Glutamatergic neuron (in vitro differentiated cells): ENCODE data around the gene IP6K1. TPM values are rescaled to one million over a fixed set of nuclear protein-coding genes. Genes with fewer than 3 reads are reported as not detected.
A peak's percentile ranks its signal among the peaks of the same experiment; 100 is the strongest.

Experiments
- DNase-seq: peaks from one replicate; pipeline ENCODE4 v3.0.0; 2022
- H3K27ac Mint-ChIP-seq: one replicate; pipeline ENCODE4 v1.8.0; 2020; ENCODE audit warnings: mild to moderate bottlenecking, mixed read lengths, inconsistent platforms; ENCODE audit not compliant: unreplicated experiment
- H3K27me3 Mint-ChIP-seq: one replicate; pipeline ENCODE4 v1.8.0; 2020; ENCODE audit warnings: mild to moderate bottlenecking, moderate library complexity, mixed read lengths, inconsistent platforms; ENCODE audit not compliant: unreplicated experiment
- H3K36me3 Mint-ChIP-seq: one replicate; pipeline ENCODE4 v1.8.0; 2020; ENCODE audit warnings: mild to moderate bottlenecking, mixed read lengths, inconsistent platforms; ENCODE audit not compliant: unreplicated experiment
- H3K4me1 Mint-ChIP-seq: one replicate; pipeline ENCODE4 v1.8.0; 2020; ENCODE audit warnings: mild to moderate bottlenecking, low read depth, mixed read lengths, inconsistent platforms; ENCODE audit not compliant: unreplicated experiment
- H3K4me3 Mint-ChIP-seq: one replicate; pipeline ENCODE4 v1.8.0; 2020; ENCODE audit warnings: mild to moderate bottlenecking, mixed read lengths, inconsistent platforms; ENCODE audit not compliant: unreplicated experiment
- H3K9me3 Mint-ChIP-seq: one replicate; pipeline ENCODE4 v1.8.0; 2020; ENCODE audit warnings: mild to moderate bottlenecking, moderate library complexity, mixed read lengths, inconsistent platforms; ENCODE audit not compliant: unreplicated experiment
- CTCF ChIP-seq: fragments of 200-600 bp; sonication (generic); IDR thresholded peaks from one replicate; pipeline ENCODE4 v1.5.0; 2021; ENCODE audit not compliant: partially characterized antibody, unreplicated experiment
- microRNA-seq: library from miRNA; unstranded; fragments of <30 nt; microRNA quantifications from one replicate; pipeline ENCODE4, GENCODE V29; 2020; ENCODE audit not compliant: unreplicated experiment
- total RNA-seq: library from RNA; stranded (reverse); fragmentation: NEBNext Ultra II Directional; extraction: Animal tissue kit (Norgen Biotek cat#: 25700); gene quantifications from one replicate; pipeline ENCODE4 v1.2.1, GENCODE V29; 2021; ENCODE audit not compliant: unreplicated experiment

The IP6K1 gene
- total RNA-seq, 1 donor from 2014 or later = 44.6 TPM

GRCh38 chr3:49674497-49674983 is 111.8 kb downstream of the IP6K1 start:
- Mint-ChIP-seq H3K36me3 (no peaks in the 10 kb centered on the region), H3K9me3 (peaks cover 14% of the 10 kb centered on the region), H3K27me3 (peaks cover 12% of the 10 kb centered on the region), H3K4me1 (peaks cover 7% of the 10 kb centered on the region), H3K27ac (peak overlapping the region; percentile 17), H3K4me3 (peak overlapping the region; percentile 83)
- TF ChIP-seq CTCF = no peak
- DNase-seq = no peak

Small RNAs within 50 kb of the gene (microRNA-seq; reads per million reads assigned to microRNA genes)
- not detected for gene MIR5193

Other genes with a start within 250 kb of the IP6K1 start
- 46.9 TPM for gene BSN, start 232.1 kb downstream of the IP6K1 start, total RNA-seq
- 119 TPM for gene APEH, start 112.2 kb downstream of the IP6K1 start, total RNA-seq
- 23.4 TPM for gene MST1, start 97.1 kb downstream of the IP6K1 start, total RNA-seq
- gene RNF123, start 97.0 kb downstream of the IP6K1 start, total RNA-seq = 56.6 TPM
- gene AMIGO3, start 66.9 kb downstream of the IP6K1 start, total RNA-seq = 1.4 TPM
- 21.2 TPM for gene GMPPB, start 62.6 kb downstream of the IP6K1 start, total RNA-seq
- not detected for gene CDHR4, start 13.3 kb upstream of the IP6K1 start, total RNA-seq
- gene INKA1, start 16.7 kb upstream of the IP6K1 start, total RNA-seq = 4.2 TPM
- 0.54 TPM for gene UBA7, start 27.4 kb upstream of the IP6K1 start, total RNA-seq
- gene TRAIP, start 70.0 kb upstream of the IP6K1 start, total RNA-seq = 11.3 TPM
- gene CAMKV, start 83.4 kb upstream of the IP6K1 start, total RNA-seq = 518 TPM
- gene MST1R, start 117.3 kb upstream of the IP6K1 start, total RNA-seq = 8.6 TPM
- gene MON1A, start 143.3 kb upstream of the IP6K1 start, total RNA-seq = 15.4 TPM
- gene RBM6, start 153.6 kb upstream of the IP6K1 start, total RNA-seq = 169 TPM